SU-DHL-6 (cell line): ENCODE results near the gene PRAMEF1.

ENCODE experiments used
- EZH2phosphoT487 ChIP-seq: fragments of 200-600 bp; sonication (generic), shearing (Covaris generic); conservative IDR thresholded peaks from 2 replicates; pipeline ENCODE4 v1.6.1; 2018; ENCODE audit warnings: mild to moderate bottlenecking, antibody characterized with exemption, low read length, moderate library complexity, mixed read lengths
- TF ChIP-seq, protein P1 (sequence below): fragments of 200-600 bp; sonication (generic); IDR thresholded peaks from one replicate; pipeline ENCODE4 v1.5.1; 2017; ENCODE audit warnings: antibody characterized with exemption, mild to moderate bottlenecking, low read length, moderate library complexity; ENCODE audit not compliant: insufficient read depth, poor library complexity, severe bottlenecking

DNA sequence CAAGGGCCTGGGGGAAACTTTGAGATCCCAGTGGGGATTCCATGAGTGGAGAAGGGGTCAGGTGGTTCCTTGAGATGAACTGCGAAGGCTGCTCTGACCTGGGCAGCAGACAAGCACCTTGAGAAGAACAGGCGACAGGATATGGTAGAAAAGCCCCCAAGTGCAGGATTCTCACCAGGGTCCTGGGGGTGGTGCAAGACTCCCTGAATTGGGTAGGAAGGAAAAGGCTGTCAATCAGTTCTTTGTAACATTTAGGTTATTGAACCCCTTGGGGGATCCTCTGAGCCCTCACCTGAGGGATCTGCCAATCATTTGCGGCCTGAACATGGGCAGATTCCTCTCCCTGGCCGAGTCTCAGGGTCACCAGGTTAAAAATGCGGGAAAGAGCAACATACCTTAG lies 20.0 kb upstream of the PRAMEF1 start:
- TF ChIP-seq, protein P1, sequence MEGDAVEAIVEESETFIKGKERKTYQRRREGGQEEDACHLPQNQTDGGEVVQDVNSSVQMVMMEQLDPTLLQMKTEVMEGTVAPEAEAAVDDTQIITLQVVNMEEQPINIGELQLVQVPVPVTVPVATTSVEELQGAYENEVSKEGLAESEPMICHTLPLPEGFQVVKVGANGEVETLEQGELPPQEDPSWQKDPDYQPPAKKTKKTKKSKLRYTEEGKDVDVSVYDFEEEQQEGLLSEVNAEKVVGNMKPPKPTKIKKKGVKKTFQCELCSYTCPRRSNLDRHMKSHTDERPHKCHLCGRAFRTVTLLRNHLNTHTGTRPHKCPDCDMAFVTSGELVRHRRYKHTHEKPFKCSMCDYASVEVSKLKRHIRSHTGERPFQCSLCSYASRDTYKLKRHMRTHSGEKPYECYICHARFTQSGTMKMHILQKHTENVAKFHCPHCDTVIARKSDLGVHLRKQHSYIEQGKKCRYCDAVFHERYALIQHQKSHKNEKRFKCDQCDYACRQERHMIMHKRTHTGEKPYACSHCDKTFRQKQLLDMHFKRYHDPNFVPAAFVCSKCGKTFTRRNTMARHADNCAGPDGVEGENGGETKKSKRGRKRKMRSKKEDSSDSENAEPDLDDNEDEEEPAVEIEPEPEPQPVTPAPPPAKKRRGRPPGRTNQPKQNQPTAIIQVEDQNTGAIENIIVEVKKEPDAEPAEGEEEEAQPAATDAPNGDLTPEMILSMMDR, result no peak
- TF ChIP-seq EZH2phosphoT487, result no peak
